ENCODE data around the gene TSPOAP1. TPM values are rescaled to one million over a fixed set of nuclear protein-coding genes. Genes with fewer than 3 reads are reported as not detected.

The TSPOAP1 gene
- total RNA-seq, 4 donors from 2014 or later = 0.59 to 43.7 (median 32.4) TPM

- DNase-seq = no peak
- Histone ChIP-seq H3K4me3 (no peak overlapping the region), H3K9me3 (no peaks in the 10 kb centered on the region), H3K27me3 (no peaks in the 10 kb centered on the region), H3K4me1 (peaks cover 0 to 5% of the 10 kb centered on the region in 2 donors), H3K36me3 (no peaks in the 10 kb centered on the region), H3K27ac (no peak overlapping the region)
- TF ChIP-seq CTCF (IDR thresholded peaks at IDR 0.05) (no peak), POLR2A (IDR thresholded peaks at IDR 0.05) (no peak)
- intact Hi-C loops (cut with DNase I; ENCODE audit: low total_unique reads) = no loop called here
Measured at GRCh38 chr17:58253082-58253481, 75.5 kb downstream of the TSPOAP1 start.

- Histone ChIP-seq H3K36me3 (no peaks in the 10 kb centered on the region), H3K27me3 (no peaks in the 10 kb centered on the region), H3K9me3 (no peaks in the 10 kb centered on the region), H3K4me3 (no peak overlapping the region), H3K4me1 (peaks cover 0 to 5% of the 10 kb centered on the region in 2 donors), H3K27ac (no peak overlapping the region)
- DNase-seq = no peak
- intact Hi-C loops (cut with DNase I; ENCODE audit: low total_unique reads) = no loop called here
- TF ChIP-seq POLR2A (IDR thresholded peaks at IDR 0.05) (no peak), CTCF (IDR thresholded peaks at IDR 0.05) (no peak)
Measured at GRCh38 chr17:58252141-58252540, 76.5 kb downstream of the TSPOAP1 start.

MicroRNA genes within 50 kb of the gene (microRNA counts, 767-probe panel; counts per million panel counts)
- microRNA hsa-miR-142-3p (5,193 to 5,228 counts per million in 2 donors), microRNA hsa-miR-142-5p (0 counts per million in 2 donors)

Small RNAs within 50 kb of the gene (microRNA-seq; reads per million reads assigned to microRNA genes)
- gene MIR4736 (ENCODE audit: borderline microRNAs expressed, borderline replicate concordance) = not detected

Small RNAs within 50 kb of the gene (small RNA-seq; reads per million reads assigned to genes)
- not detected for gene MIR4736

Other genes with a start within 250 kb of the TSPOAP1 start
- gene DYNLL2, start 245.4 kb downstream of the TSPOAP1 start, total RNA-seq = 10 to 100 TPM in 3 of 4 donors, 1 to 10 TPM in 1; 6.1 to 37.8 (median 23.2) TPM
- gene OR4D1, start 180.4 kb downstream of the TSPOAP1 start, total RNA-seq = not detected
- gene OR4D2, start 161.8 kb downstream of the TSPOAP1 start, total RNA-seq = not detected
- gene EPX, start 136.1 kb downstream of the TSPOAP1 start, total RNA-seq = not detected
- gene MKS1, start 109.5 kb downstream of the TSPOAP1 start, total RNA-seq = 10 to 100 TPM in 2 of 4 donors, 1 to 10 TPM in 2; 4.4 to 23.2 (median 12.3) TPM
- gene LPO, start 90.2 kb downstream of the TSPOAP1 start, total RNA-seq = not detected
- gene MPO, start 47.9 kb downstream of the TSPOAP1 start, total RNA-seq = 10 to 100 TPM in 1 of 4 donors, under 1 TPM in 1, not detected in 2; 0.79 to 21.7 TPM
- 100 to 1,000 TPM in 2 of 4 donors, 10 to 100 TPM in 2; 31.1 to 267 (median 98.1) TPM for gene SUPT4H1, start 23.4 kb upstream of the TSPOAP1 start, total RNA-seq
- 1 to 10 TPM in 3 of 4 donors, not detected in 1; 1.5 to 8.5 (median 4.1) TPM for gene RNF43, start 88.7 kb upstream of the TSPOAP1 start, total RNA-seq
- gene HSF5, start 159.6 kb upstream of the TSPOAP1 start, total RNA-seq = under 1 TPM in 1 of 4 donors, not detected in 3; 0.90 TPM
- 10 to 100 TPM in 3 of 4 donors, 1 to 10 TPM in 1; 9.7 to 59.1 (median 25.5) TPM for gene MTMR4, start 185.8 kb upstream of the TSPOAP1 start, total RNA-seq

Measured in uterus (tissue), 4 donors.